A673 (cell line): ENCODE measurements around the gene PARP9. TPM values are rescaled to one million over a fixed set of nuclear protein-coding genes. Genes with fewer than 3 reads are reported as not detected.

Experiments used
- BruUV-seq: library from RNA; stranded (reverse); fragments of 400-500 nt; replicated peaks from 2 replicates; lab custom pipeline; 2021; lab: Mats Ljungman, UMichigan
- CTCF ChIA-PET: fragments of 300-600 bp; sonication (Branson Sonifier 250); formaldehyde crosslinking; loops from one replicate; lab custom pipeline; 2022; ENCODE audit warnings: antibody characterized with exemption; lab: Charles Lee
- POLR2A ChIA-PET: fragments of 300-600 bp; sonication (Branson Sonifier 250); formaldehyde crosslinking; loops from one replicate; lab custom pipeline; 2022; ENCODE audit warnings: antibody characterized with exemption; ENCODE audit not compliant: low non-redundant PET; lab: Charles Lee
- DNase-seq: peaks from one replicate; pipeline ENCODE4 v3.0.0-alpha.2; 2015; ENCODE audit warnings: low spot score
- H3K27ac ChIP-seq: fragments of 200-600 bp; sonication (generic); 2 replicates; pipeline ENCODE4 v1.5.1; 2016; ENCODE audit warnings: mixed run types, low read depth, mild to moderate bottlenecking, mixed read lengths, antibody characterized with exemption, low read length; ENCODE audit not compliant: poor library complexity, severe bottlenecking
- H3K27me3 ChIP-seq: fragments of 200-600 bp; sonication (generic); replicated peaks from 2 replicates; pipeline ENCODE4 v1.6.1; 2017; ENCODE audit warnings: mixed run types, low read depth, mild to moderate bottlenecking, mixed read lengths, antibody characterized with exemption, low read length; ENCODE audit not compliant: insufficient read depth, poor library complexity
- H3K36me3 ChIP-seq: fragments of 200-600 bp; sonication (generic); 2 replicates; pipeline ENCODE4 v1.6.1; 2016; ENCODE audit warnings: mixed run types, mild to moderate bottlenecking, mixed read lengths, antibody characterized with exemption, low read length; ENCODE audit not compliant: insufficient read depth, poor library complexity, severe bottlenecking
- H3K4me1 ChIP-seq: fragments of 200-600 bp; sonication (generic); 2 replicates; pipeline ENCODE4 v1.6.1; 2017; ENCODE audit warnings: mixed run types, mild to moderate bottlenecking, mixed read lengths, antibody characterized with exemption, low read length; ENCODE audit not compliant: insufficient read depth, poor library complexity, severe bottlenecking
- H3K4me3 ChIP-seq: fragments of 200-600 bp; sonication (generic); 2 replicates; pipeline ENCODE4 v1.5.1; 2016; ENCODE audit warnings: low read depth, mixed run types, mild to moderate bottlenecking, mixed read lengths, low read length; ENCODE audit not compliant: poor library complexity, severe bottlenecking
- H3K9me3 ChIP-seq: fragments of 200-600 bp; sonication (generic); 2 replicates; pipeline ENCODE4 v1.6.1; 2016; ENCODE audit warnings: mixed run types, low read depth, mild to moderate bottlenecking, mixed read lengths, antibody characterized with exemption, low read length; ENCODE audit not compliant: poor library complexity, severe bottlenecking
- CTCF ChIP-seq: fragments of 300-800, 200-600 bp; sonication (generic); conservative IDR thresholded peaks from 2 replicates; pipeline ENCODE4 v1.5.1; 2017; ENCODE audit warnings: low read depth, mild to moderate bottlenecking, antibody characterized with exemption, low read length, moderate library complexity, mixed read lengths
- EZH2 ChIP-seq: fragments of 200-600 bp; sonication (generic); IDR thresholded peaks from 2 replicates; pipeline ENCODE4 v1.6.1; 2017; ENCODE audit warnings: borderline replicate concordance, low read depth, mild to moderate bottlenecking, mixed read lengths, antibody characterized with exemption, low read length; ENCODE audit not compliant: poor library complexity, severe bottlenecking
- intact Hi-C: fragments of 100-400 bp; cut with micrococcal nuclease; formaldehyde crosslinking; loops from one replicate; pipeline ENCODE4 v1.10.0; 2022; ENCODE audit not compliant: unreplicated experiment
- total RNA-seq: library from RNA; stranded (reverse); gene quantifications from 2 replicates; pipeline ENCODE4 v1.2.3, GENCODE V29; 2021

Gene PARP9
- total RNA-seq, 1 experiment from 2014 or later = 10.6 TPM

- no peak for DNase-seq
- ChIA-PET POLR2A (interaction anchor here (0.6 kb wide), 1 partner anchor 205 kb away, joined by 4 read pairs; no protein-coding TSS in a partner anchor), CTCF (no interaction called here)
- intact Hi-C loops = loop anchor here (5.0 to 10.0 kb wide), 2 partner anchors 98 to 464 kb away; partner anchors contain the start of gene SEMA5B
- no peaks in the 10 kb centered on the region for H3K9me3 ChIP-seq
- peaks cover 18% of the 10 kb centered on the region for H3K4me1 ChIP-seq
- no peaks in the 10 kb centered on the region for H3K27me3 ChIP-seq
- H3K36me3 ChIP-seq = no peaks in the 10 kb centered on the region
- H3K27ac ChIP-seq = peak overlapping the region; percentile 83
- peak overlapping the region; percentile 63 for H3K4me3 ChIP-seq
- TSS peak; percentile 67 for BruUV-seq
- TF ChIP-seq EZH2 (no peak), CTCF (no peak)
These were observed 980 bp downstream of the PARP9 start for GRCh38 chr3:122562923-122563716.

GRCh38 chr3:122560680-122561079 lies 3.4 kb downstream of the PARP9 start:
- H3K4me3 ChIP-seq = no peak overlapping the region
- no peaks in the 10 kb centered on the region for H3K36me3 ChIP-seq
- ChIA-PET POLR2A (no interaction called here), CTCF (no interaction called here)
- no peaks in the 10 kb centered on the region for H3K27me3 ChIP-seq
- no peak overlapping the region for H3K27ac ChIP-seq
- no TSS peak for BruUV-seq
- DNase-seq = peak; percentile 77
- intact Hi-C loops = loop anchor here (1.0 to 10.0 kb wide), 3 partner anchors 96 to 467 kb away; partner anchors contain the start of genes PARP14 and SEMA5B
- H3K9me3 ChIP-seq = no peaks in the 10 kb centered on the region
- TF ChIP-seq EZH2 (no peak), CTCF (peak; percentile 63)
- peaks cover 18% of the 10 kb centered on the region for H3K4me1 ChIP-seq

- CTCF ChIA-PET = no interaction called here
- Histone ChIP-seq H3K27ac (no peak overlapping the region), H3K4me1 (peaks cover 18% of the 10 kb centered on the region), H3K27me3 (no peaks in the 10 kb centered on the region), H3K36me3 (no peaks in the 10 kb centered on the region), H3K9me3 (no peaks in the 10 kb centered on the region), H3K4me3 (no peak overlapping the region)
- peak; percentile 75 for DNase-seq
- no TSS peak for BruUV-seq
- intact Hi-C loops = loop anchor here (1.0 to 10.0 kb wide), 3 partner anchors 95 to 467 kb away; partner anchors contain the start of genes PARP14 and SEMA5B
- TF ChIP-seq CTCF (no peak), EZH2 (no peak)
- POLR2A ChIA-PET = no interaction called here
These were observed 4.2 kb downstream of the PARP9 start for GRCh38 chr3:122559906-122560305.
